SK-N-MC (cell line): ENCODE data around the gene HNRNPA2B1.

Source experiments
- EZH2 ChIP-seq: fragments of 200-600 bp; sonication (generic); IDR thresholded peaks from one replicate; pipeline ENCODE4 v1.6.1; 2017; ENCODE audit warnings: antibody characterized with exemption
- POLR2AphosphoS5 ChIP-seq: IDR thresholded peaks from 2 replicates; pipeline ENCODE4 v1.6.1; 2012; ENCODE audit warnings: mild to moderate bottlenecking, low read depth, low read length, borderline replicate concordance

- TF ChIP-seq EZH2 (no peak), POLR2AphosphoS5 (no peak)
Observed at GRCh38 chr7:26172048-26172447, 28.5 kb downstream of the HNRNPA2B1 start.
